ENCODE results near the gene RRM1. TPM values are rescaled to one million over a fixed set of nuclear protein-coding genes. Genes with fewer than 3 reads are reported as not detected.

RRM1 gene
- total RNA-seq, 1 donor from 2014 or later, result 58.5 TPM

GRCh38 chr11:4093519-4094347 is 866 bp upstream of the RRM1 start:
- Histone ChIP-seq H3K9me3 (ENCODE audit: control insufficient read depth in 3 of 3, low read length in 3 of 3) (no peaks in the 10 kb centered on the region), H3K36me3 (ENCODE audit: control insufficient read depth in 3 of 3, insufficient read depth in 3 of 3, low read length in 3 of 3) (peaks cover 17 to 31% (median 22%) of the 10 kb centered on the region in 3 donors), H3K4me3 (ENCODE audit: low read length in 3 of 3) (peak overlapping the region; percentile 90 to 94 (median 92)), H3K27me3 (ENCODE audit: control insufficient read depth in 3 of 3, insufficient read depth in 3 of 3, low read length in 3 of 3) (no peaks in the 10 kb centered on the region), H3K27ac (ENCODE audit: low read depth, low read length) (peak overlapping the region; percentile 91), H3K9ac (ENCODE audit: low read depth in 1 of 3, low read length in 3 of 3) (peak overlapping the region; percentile 92 to 94 (median 93)), H3K4me1 (ENCODE audit: control insufficient read depth in 3 of 3, insufficient read depth in 3 of 3, low read length in 3 of 3) (peaks cover 8 to 18% (median 12%) of the 10 kb centered on the region in 3 donors)

- peak overlapping the region; percentile 92 to 94 (median 93) for H3K9ac ChIP-seq (ENCODE audit: low read depth in 1 of 3, low read length in 3 of 3)
- no peaks in the 10 kb centered on the region for H3K27me3 ChIP-seq (ENCODE audit: control insufficient read depth in 3 of 3, insufficient read depth in 3 of 3, low read length in 3 of 3)
- H3K4me3 ChIP-seq (ENCODE audit: low read length in 3 of 3), result peak overlapping the region; percentile 90 to 94 (median 92)
- H3K9me3 ChIP-seq (ENCODE audit: control insufficient read depth in 3 of 3, low read length in 3 of 3), result no peaks in the 10 kb centered on the region
- H3K27ac ChIP-seq (ENCODE audit: low read depth, low read length), result peak overlapping the region; percentile 91
- peaks cover 8 to 20% (median 12%) of the 10 kb centered on the region in 3 donors for H3K4me1 ChIP-seq (ENCODE audit: control insufficient read depth in 3 of 3, insufficient read depth in 3 of 3, low read length in 3 of 3)
- H3K36me3 ChIP-seq (ENCODE audit: control insufficient read depth in 3 of 3, insufficient read depth in 3 of 3, low read length in 3 of 3), result peaks cover 12 to 17% (median 15%) of the 10 kb centered on the region in 3 donors
Observed at GRCh38 chr11:4095509-4096230, 1.1 kb downstream of the RRM1 start.

- Histone ChIP-seq H3K4me1 (ENCODE audit: control insufficient read depth in 3 of 3, insufficient read depth in 3 of 3, low read length in 3 of 3) (peaks cover 8 to 20% (median 12%) of the 10 kb centered on the region in 3 donors), H3K27ac (ENCODE audit: low read depth, low read length) (no peak overlapping the region), H3K36me3 (ENCODE audit: control insufficient read depth in 3 of 3, insufficient read depth in 3 of 3, low read length in 3 of 3) (peaks cover 0 to 2% (median 1%) of the 10 kb centered on the region in 3 donors), H3K9me3 (ENCODE audit: control insufficient read depth in 3 of 3, low read length in 3 of 3) (no peaks in the 10 kb centered on the region), H3K27me3 (ENCODE audit: control insufficient read depth in 3 of 3, insufficient read depth in 3 of 3, low read length in 3 of 3) (no peaks in the 10 kb centered on the region), H3K4me3 (ENCODE audit: low read length in 3 of 3) (no peak overlapping the region), H3K9ac (ENCODE audit: low read depth in 1 of 3, low read length in 3 of 3) (no peak overlapping the region)
Observed at GRCh38 chr11:4098026-4098621, 3.5 kb downstream of the RRM1 start.

GRCh38 chr11:4102711-4103110 is 8.1 kb downstream of the RRM1 start:
- no peak overlapping the region for H3K9ac ChIP-seq (ENCODE audit: low read depth in 1 of 3, low read length in 3 of 3)
- no peaks in the 10 kb centered on the region for H3K27me3 ChIP-seq (ENCODE audit: control insufficient read depth in 3 of 3, insufficient read depth in 3 of 3, low read length in 3 of 3)
- peaks cover 0 to 10% (median 6%) of the 10 kb centered on the region in 3 donors for H3K4me1 ChIP-seq (ENCODE audit: control insufficient read depth in 3 of 3, insufficient read depth in 3 of 3, low read length in 3 of 3)
- H3K9me3 ChIP-seq (ENCODE audit: control insufficient read depth in 3 of 3, low read length in 3 of 3), result no peaks in the 10 kb centered on the region
- no peak overlapping the region for H3K4me3 ChIP-seq (ENCODE audit: low read length in 3 of 3)
- peaks cover 5 to 12% (median 10%) of the 10 kb centered on the region in 3 donors for H3K36me3 ChIP-seq (ENCODE audit: control insufficient read depth in 3 of 3, insufficient read depth in 3 of 3, low read length in 3 of 3)
- no peak overlapping the region for H3K27ac ChIP-seq (ENCODE audit: low read depth, low read length)

GRCh38 chr11:4103269-4103668 is 8.7 kb downstream of the RRM1 start:
- no peak overlapping the region for H3K27ac ChIP-seq (ENCODE audit: low read depth, low read length)
- H3K4me3 ChIP-seq (ENCODE audit: low read length in 3 of 3), result no peak overlapping the region
- peaks cover 0 to 10% (median 6%) of the 10 kb centered on the region in 3 donors for H3K4me1 ChIP-seq (ENCODE audit: control insufficient read depth in 3 of 3, insufficient read depth in 3 of 3, low read length in 3 of 3)
- no peak overlapping the region for H3K9ac ChIP-seq (ENCODE audit: low read depth in 1 of 3, low read length in 3 of 3)
- H3K9me3 ChIP-seq (ENCODE audit: control insufficient read depth in 3 of 3, low read length in 3 of 3), result no peaks in the 10 kb centered on the region
- no peaks in the 10 kb centered on the region for H3K27me3 ChIP-seq (ENCODE audit: control insufficient read depth in 3 of 3, insufficient read depth in 3 of 3, low read length in 3 of 3)
- H3K36me3 ChIP-seq (ENCODE audit: control insufficient read depth in 3 of 3, insufficient read depth in 3 of 3, low read length in 3 of 3), result peaks cover 5 to 13% (median 12%) of the 10 kb centered on the region in 3 donors

GRCh38 chr11:4105916-4106315 is 11.3 kb downstream of the RRM1 start:
- Histone ChIP-seq H3K4me1 (ENCODE audit: control insufficient read depth in 3 of 3, insufficient read depth in 3 of 3, low read length in 3 of 3) (peaks cover 0 to 6% (median 5%) of the 10 kb centered on the region in 3 donors), H3K36me3 (ENCODE audit: control insufficient read depth in 3 of 3, insufficient read depth in 3 of 3, low read length in 3 of 3) (peaks cover 7 to 18% (median 18%) of the 10 kb centered on the region in 3 donors), H3K27me3 (ENCODE audit: control insufficient read depth in 3 of 3, insufficient read depth in 3 of 3, low read length in 3 of 3) (no peaks in the 10 kb centered on the region), H3K4me3 (ENCODE audit: low read length in 3 of 3) (no peak overlapping the region), H3K27ac (ENCODE audit: low read depth, low read length) (no peak overlapping the region), H3K9ac (ENCODE audit: low read depth in 1 of 3, low read length in 3 of 3) (no peak overlapping the region), H3K9me3 (ENCODE audit: control insufficient read depth in 3 of 3, low read length in 3 of 3) (no peaks in the 10 kb centered on the region)

- Histone ChIP-seq H3K36me3 (ENCODE audit: control insufficient read depth in 3 of 3, insufficient read depth in 3 of 3, low read length in 3 of 3) (peaks cover 16 to 48% (median 30%) of the 10 kb centered on the region in 3 donors), H3K9me3 (ENCODE audit: control insufficient read depth in 3 of 3, low read length in 3 of 3) (no peaks in the 10 kb centered on the region), H3K4me1 (ENCODE audit: control insufficient read depth in 3 of 3, insufficient read depth in 3 of 3, low read length in 3 of 3) (no peaks in the 10 kb centered on the region), H3K9ac (ENCODE audit: low read depth in 1 of 3, low read length in 3 of 3) (no peak overlapping the region), H3K27ac (ENCODE audit: low read depth, low read length) (no peak overlapping the region), H3K27me3 (ENCODE audit: control insufficient read depth in 3 of 3, insufficient read depth in 3 of 3, low read length in 3 of 3) (no peaks in the 10 kb centered on the region), H3K4me3 (ENCODE audit: low read length in 3 of 3) (no peak overlapping the region)
Observed at GRCh38 chr11:4111834-4112233, 17.2 kb downstream of the RRM1 start.

- Histone ChIP-seq H3K4me1 (ENCODE audit: control insufficient read depth in 3 of 3, insufficient read depth in 3 of 3, low read length in 3 of 3) (no peaks in the 10 kb centered on the region), H3K9me3 (ENCODE audit: control insufficient read depth in 3 of 3, low read length in 3 of 3) (no peaks in the 10 kb centered on the region), H3K9ac (ENCODE audit: low read depth in 1 of 3, low read length in 3 of 3) (no peak overlapping the region), H3K36me3 (ENCODE audit: control insufficient read depth in 3 of 3, insufficient read depth in 3 of 3, low read length in 3 of 3) (peaks cover 16 to 39% (median 27%) of the 10 kb centered on the region in 3 donors), H3K27ac (ENCODE audit: low read depth, low read length) (no peak overlapping the region), H3K27me3 (ENCODE audit: control insufficient read depth in 3 of 3, insufficient read depth in 3 of 3, low read length in 3 of 3) (no peaks in the 10 kb centered on the region), H3K4me3 (ENCODE audit: low read length in 3 of 3) (no peak overlapping the region)
Observed at GRCh38 chr11:4115128-4115527, 20.5 kb downstream of the RRM1 start.

- Histone ChIP-seq H3K4me1 (ENCODE audit: control insufficient read depth in 3 of 3, insufficient read depth in 3 of 3, low read length in 3 of 3) (no peaks in the 10 kb centered on the region), H3K36me3 (ENCODE audit: control insufficient read depth in 3 of 3, insufficient read depth in 3 of 3, low read length in 3 of 3) (peaks cover 9 to 45% (median 25%) of the 10 kb centered on the region in 3 donors), H3K27me3 (ENCODE audit: control insufficient read depth in 3 of 3, insufficient read depth in 3 of 3, low read length in 3 of 3) (no peaks in the 10 kb centered on the region), H3K9ac (ENCODE audit: low read depth in 1 of 3, low read length in 3 of 3) (no peak overlapping the region), H3K27ac (ENCODE audit: low read depth, low read length) (no peak overlapping the region), H3K9me3 (ENCODE audit: control insufficient read depth in 3 of 3, low read length in 3 of 3) (no peaks in the 10 kb centered on the region), H3K4me3 (ENCODE audit: low read length in 3 of 3) (no peak overlapping the region)
Observed at GRCh38 chr11:4118107-4118506, 23.5 kb downstream of the RRM1 start.

Measured in skeletal muscle tissue (tissue), 4 donors.